GM12874 (cell line): ENCODE measurements around the gene PPP1R14D.

Experiments used
- TF ChIP-seq, protein P1 (sequence below): IDR thresholded peaks from 2 replicates; pipeline ENCODE4 v1.5.1; 2011; ENCODE audit warnings: low read depth, mild to moderate bottlenecking, control low read depth, low read length, moderate library complexity; ENCODE audit not compliant: insufficient read depth

Gene PPP1R14D

GRCh38 chr15:40856746-40857145 lies 28.2 kb upstream of the PPP1R14D start:
- TF ChIP-seq, protein P1, sequence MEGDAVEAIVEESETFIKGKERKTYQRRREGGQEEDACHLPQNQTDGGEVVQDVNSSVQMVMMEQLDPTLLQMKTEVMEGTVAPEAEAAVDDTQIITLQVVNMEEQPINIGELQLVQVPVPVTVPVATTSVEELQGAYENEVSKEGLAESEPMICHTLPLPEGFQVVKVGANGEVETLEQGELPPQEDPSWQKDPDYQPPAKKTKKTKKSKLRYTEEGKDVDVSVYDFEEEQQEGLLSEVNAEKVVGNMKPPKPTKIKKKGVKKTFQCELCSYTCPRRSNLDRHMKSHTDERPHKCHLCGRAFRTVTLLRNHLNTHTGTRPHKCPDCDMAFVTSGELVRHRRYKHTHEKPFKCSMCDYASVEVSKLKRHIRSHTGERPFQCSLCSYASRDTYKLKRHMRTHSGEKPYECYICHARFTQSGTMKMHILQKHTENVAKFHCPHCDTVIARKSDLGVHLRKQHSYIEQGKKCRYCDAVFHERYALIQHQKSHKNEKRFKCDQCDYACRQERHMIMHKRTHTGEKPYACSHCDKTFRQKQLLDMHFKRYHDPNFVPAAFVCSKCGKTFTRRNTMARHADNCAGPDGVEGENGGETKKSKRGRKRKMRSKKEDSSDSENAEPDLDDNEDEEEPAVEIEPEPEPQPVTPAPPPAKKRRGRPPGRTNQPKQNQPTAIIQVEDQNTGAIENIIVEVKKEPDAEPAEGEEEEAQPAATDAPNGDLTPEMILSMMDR, result no peak

- TF ChIP-seq, protein P1, result no peak
Observed at GRCh38 chr15:40855706-40856234, 27.3 kb upstream of the PPP1R14D start.

DNA sequence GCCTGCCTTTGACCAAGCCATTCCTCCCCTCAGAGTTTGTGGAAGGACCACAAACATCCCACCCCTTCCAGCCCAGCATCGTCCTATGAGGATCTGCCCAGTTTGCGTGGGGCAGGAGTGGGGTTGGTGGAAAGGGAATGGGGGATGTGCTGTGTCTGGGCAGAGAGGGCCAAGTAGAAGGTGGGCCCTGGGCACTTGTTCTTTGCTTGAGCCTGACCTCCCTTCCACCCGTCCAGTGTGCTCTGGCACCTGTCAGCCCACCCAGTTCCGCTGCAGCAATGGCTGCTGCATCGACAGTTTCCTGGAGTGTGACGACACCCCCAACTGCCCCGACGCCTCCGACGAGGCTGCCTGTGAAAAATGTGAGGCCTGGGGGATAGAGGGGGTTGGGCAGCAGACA lies 25.7 kb upstream of the PPP1R14D start:
- TF ChIP-seq, protein P1, result no peak

GRCh38 chr15:40853241-40853890 lies 24.9 kb upstream of the PPP1R14D start:
- TF ChIP-seq, protein P1, result no peak

DNA sequence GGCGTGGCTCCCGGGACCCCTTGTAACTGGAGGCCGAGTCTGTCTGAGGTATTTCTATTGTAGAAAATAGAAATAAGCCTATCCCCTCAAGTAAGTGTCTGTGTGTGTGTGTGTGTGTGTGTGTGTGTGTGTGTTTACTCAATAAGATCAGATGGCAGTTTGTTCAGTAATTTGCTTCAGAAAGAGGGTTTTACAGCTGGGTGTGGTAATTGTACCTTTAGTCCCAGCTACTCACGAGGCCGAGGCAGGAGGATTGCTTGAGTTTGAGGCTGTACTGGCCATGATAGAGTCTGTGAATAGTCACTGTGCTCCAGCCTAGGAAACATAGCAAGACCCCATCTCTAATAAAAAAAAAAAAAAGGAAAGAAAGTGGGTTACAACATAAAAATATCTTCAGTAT lies 24.0 kb upstream of the PPP1R14D start:
- TF ChIP-seq, protein P1, result no peak

DNA sequence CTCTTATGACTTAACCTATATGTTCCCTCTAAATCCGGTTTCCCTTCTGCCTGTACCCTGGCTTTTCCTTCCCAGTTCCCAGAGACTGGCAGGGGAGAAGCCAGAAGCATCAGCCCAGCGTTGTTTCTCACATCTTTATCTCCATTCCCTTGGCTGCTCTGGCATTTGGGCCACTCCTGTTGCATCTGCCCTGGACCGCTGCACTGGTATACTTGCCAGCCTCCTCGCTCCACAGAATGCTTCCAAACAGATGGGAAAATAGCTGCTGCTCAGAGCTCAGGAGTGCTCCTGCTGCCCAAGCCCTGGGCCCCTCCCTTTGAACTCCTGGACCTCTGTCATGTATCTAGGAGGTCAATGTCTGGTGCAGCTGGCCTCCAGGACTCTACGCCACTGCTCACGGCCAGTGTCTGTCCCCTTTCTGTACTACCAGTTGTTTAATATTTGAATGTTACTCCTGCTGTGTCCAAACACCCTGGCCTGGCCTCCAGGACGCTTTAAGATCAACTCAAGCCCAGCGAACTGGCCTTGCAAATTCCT lies 22.1 kb upstream of the PPP1R14D start:
- TF ChIP-seq, protein P1, result no peak

DNA sequence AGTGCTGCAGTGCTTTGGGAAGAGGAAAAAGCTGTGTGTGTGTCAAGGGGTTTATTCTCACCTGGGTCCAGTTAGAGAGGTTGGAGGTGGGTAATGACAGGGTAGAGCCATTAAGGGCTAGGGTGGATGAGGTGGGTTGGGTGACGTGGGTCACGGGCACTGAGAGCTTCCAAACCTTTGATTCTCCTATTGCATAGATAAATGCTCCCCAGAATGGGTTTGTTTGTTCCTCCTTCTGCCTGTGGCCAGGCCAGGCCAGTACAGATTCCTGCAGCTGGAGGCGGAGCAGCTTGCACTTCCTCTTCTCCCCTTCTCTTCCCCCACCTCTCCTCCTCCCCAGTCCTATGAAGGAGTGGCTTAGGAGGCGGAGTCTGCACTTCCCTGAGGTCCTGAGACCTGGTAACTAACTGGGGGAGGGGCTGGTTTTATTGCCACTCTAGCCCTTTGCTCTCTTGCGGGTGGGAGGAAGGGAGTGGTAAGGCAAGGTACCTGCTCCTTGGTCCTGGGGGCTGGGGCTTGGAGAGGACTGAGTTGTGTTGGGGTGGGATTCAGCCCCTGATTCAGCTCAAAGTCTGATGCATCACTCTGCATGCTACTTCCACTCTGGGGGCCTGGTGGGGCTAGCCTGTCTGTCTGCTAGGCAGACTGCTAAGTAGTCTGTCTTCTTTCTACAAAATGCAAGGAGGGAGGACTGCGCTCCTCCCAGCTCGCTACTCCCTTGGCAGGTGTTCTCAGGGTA lies 18.9 kb upstream of the PPP1R14D start:
- TF ChIP-seq, protein P1, result no peak
